T-helper 2 cell treated with Interferon-gamma antibody and Interleukin-4, amounts not matched to agents 100 ng/mL and 5 ng/mL, for 36 hours (primary cell): ENCODE measurements around the gene HCN2. TPM values are rescaled to one million over a fixed set of nuclear protein-coding genes. Genes with fewer than 3 reads are reported as not detected.
"Not testable (repeated sequence)": the region's sequence is repeated elsewhere in the genome, so short reads cannot be mapped to it uniquely, and the experiment has no call there.

Experiments
- intact Hi-C: fragments of 100-400 bp; cut with micrococcal nuclease; formaldehyde crosslinking; loops from one replicate; pipeline ENCODE4 v1.15.1; 2023
- total RNA-seq: library from RNA; stranded (reverse); gene quantifications from 2 replicates; pipeline ENCODE4 v1.2.3, GENCODE V29; 2022

Gene HCN2
- total RNA-seq, 1 donor from 2014 or later: 1.5 TPM

- intact Hi-C loops: no loop called here
These were observed 28.0 kb downstream of the HCN2 start for GRCh38 chr19:617551-618246.

- intact Hi-C loops: no loop called here
These were observed 28.6 kb downstream of the HCN2 start for GRCh38 chr19:618247-618619.

- intact Hi-C loops: no loop called here
These were observed 29.1 kb downstream of the HCN2 start for GRCh38 chr19:618674-619285.

- intact Hi-C loops: no loop called here
These were observed 29.8 kb downstream of the HCN2 start for GRCh38 chr19:619286-620002.

GRCh38 chr19:620166-620862 is 30.6 kb downstream of the HCN2 start:
- intact Hi-C loops: no loop called here

- intact Hi-C loops: not testable (repeated sequence)
These were observed 31.5 kb downstream of the HCN2 start for GRCh38 chr19:621191-621590.

GRCh38 chr19:621819-622218 is 32.1 kb downstream of the HCN2 start:
- intact Hi-C loops: no loop called here

GRCh38 chr19:622666-623065 is 33.0 kb downstream of the HCN2 start:
- intact Hi-C loops: no loop called here

GRCh38 chr19:623175-623916 is 33.7 kb downstream of the HCN2 start:
- intact Hi-C loops: no loop called here

- intact Hi-C loops: no loop called here
These were observed 34.3 kb downstream of the HCN2 start for GRCh38 chr19:623974-624373.

GRCh38 chr19:624433-625109 is 34.9 kb downstream of the HCN2 start:
- intact Hi-C loops: no loop called here

- intact Hi-C loops: no loop called here
These were observed 35.6 kb downstream of the HCN2 start for GRCh38 chr19:625257-625656.

GRCh38 chr19:626566-626965 is 36.9 kb downstream of the HCN2 start:
- intact Hi-C loops: not testable (repeated sequence)

GRCh38 chr19:628168-628567 is 38.5 kb downstream of the HCN2 start:
- intact Hi-C loops: no loop called here

- intact Hi-C loops: not testable (repeated sequence)
These were observed 39.8 kb downstream of the HCN2 start for GRCh38 chr19:629515-629914.

GRCh38 chr19:629961-630714 is 40.5 kb downstream of the HCN2 start:
- intact Hi-C loops: no loop called here

- intact Hi-C loops: loop anchor here (1.0 to 2.0 kb wide), 3 partner anchors 22 to 125 kb away; partner anchors contain the start of genes RNF126 and TPGS1
These were observed 42.9 kb downstream of the HCN2 start for GRCh38 chr19:632579-633067.

GRCh38 chr19:633068-633785 is 43.5 kb downstream of the HCN2 start, which contains the start of gene POLRMT:
Gene POLRMT (minus strand): TSS chr19:633537. CDS start chr19:633512, 25 bp downstream.
- intact Hi-C loops: loop anchor here (1.0 to 2.0 kb wide), 3 partner anchors 22 to 126 kb away; partner anchors contain the start of genes RNF126 and TPGS1
